D721Med (cell line): ENCODE data around the gene ADCY10.

ENCODE experiments used
- DNase-seq: peaks from one replicate; pipeline ENCODE4 v3.0.0; 2011; ENCODE audit warnings: low spot score; ENCODE audit not compliant: insufficient read length
- FAIRE-seq: peaks from 2 replicates; lab custom pipeline; 2011; peaks lifted over from hg19 to GRCh38; lab: Jason Lieb, UNC
- CTCF ChIP-seq: IDR thresholded peaks from 2 replicates; pipeline ENCODE4 v1.5.1; 2012; ENCODE audit warnings: mild to moderate bottlenecking, control low read depth; ENCODE audit not compliant: insufficient read depth; ENCODE audit errors: missing control alignments

Gene ADCY10

GRCh38 chr1:167924543-167925231 is 10.8 kb upstream of the ADCY10 start:
- TF ChIP-seq CTCF = no peak
- DNase-seq (no peak), FAIRE-seq (no peak)

GRCh38 chr1:167924102-167924501 is 10.2 kb upstream of the ADCY10 start:
- no peak for TF ChIP-seq CTCF
- FAIRE-seq (peak; percentile 53), DNase-seq (no peak)

DNA sequence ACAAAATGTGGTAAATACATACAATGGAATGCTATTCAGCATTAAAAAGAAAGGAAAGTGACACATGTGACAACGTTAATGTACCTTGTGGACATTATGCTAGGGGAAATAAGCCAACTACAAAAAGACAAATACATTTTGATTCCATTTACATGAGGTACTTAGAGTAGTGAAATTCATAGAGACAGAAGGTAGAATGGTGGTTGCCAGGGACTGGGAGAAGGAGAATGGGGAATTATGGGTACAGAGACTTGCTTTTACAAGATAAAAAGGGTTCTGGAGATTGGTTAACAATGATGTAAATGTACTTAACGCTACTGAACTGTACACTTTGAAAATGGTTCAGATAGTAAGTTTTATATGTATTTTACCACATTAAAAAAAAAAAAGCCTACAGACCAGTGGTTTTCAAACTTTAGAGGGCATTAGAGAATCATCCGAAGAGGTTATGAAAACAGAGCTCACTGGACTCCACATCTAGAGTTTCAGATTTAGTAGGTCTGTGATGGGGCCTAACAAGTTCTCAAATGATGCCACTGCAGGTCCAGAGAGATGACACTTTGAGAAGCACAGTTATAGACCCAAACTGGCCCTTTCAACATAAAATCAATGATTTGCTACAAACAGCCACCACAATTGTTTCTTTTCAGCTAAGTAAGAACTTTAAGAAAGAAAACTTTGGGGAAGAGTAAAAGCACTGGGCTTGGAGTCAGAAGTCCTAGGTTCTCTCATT is 9.6 kb upstream of the ADCY10 start:
- DNase-seq (no peak), FAIRE-seq (no peak)
- TF ChIP-seq CTCF = no peak

GRCh38 chr1:167922611-167923074 is 8.7 kb upstream of the ADCY10 start:
- FAIRE-seq (no peak), DNase-seq (no peak)
- no peak for TF ChIP-seq CTCF

DNA sequence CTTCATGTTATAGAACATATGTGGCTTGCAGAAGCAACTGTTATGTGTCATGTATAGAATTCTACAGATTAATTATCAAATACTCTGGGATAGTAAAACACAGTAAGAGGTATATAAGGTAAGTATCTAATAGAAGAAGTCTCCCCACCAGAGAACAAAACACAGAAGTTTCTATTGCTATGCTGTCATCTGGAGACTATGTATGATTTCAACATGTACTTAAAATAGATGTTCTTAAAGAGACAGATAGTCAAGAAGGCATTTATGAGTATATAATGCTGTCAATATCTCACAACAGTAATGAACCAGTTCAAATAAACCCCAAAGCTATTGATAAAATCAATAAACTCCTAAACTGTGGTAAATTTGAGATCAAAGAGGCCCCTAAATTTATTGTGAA is 8.1 kb upstream of the ADCY10 start:
- TF ChIP-seq CTCF = no peak
- no peak for FAIRE-seq
- no peak for DNase-seq

DNA sequence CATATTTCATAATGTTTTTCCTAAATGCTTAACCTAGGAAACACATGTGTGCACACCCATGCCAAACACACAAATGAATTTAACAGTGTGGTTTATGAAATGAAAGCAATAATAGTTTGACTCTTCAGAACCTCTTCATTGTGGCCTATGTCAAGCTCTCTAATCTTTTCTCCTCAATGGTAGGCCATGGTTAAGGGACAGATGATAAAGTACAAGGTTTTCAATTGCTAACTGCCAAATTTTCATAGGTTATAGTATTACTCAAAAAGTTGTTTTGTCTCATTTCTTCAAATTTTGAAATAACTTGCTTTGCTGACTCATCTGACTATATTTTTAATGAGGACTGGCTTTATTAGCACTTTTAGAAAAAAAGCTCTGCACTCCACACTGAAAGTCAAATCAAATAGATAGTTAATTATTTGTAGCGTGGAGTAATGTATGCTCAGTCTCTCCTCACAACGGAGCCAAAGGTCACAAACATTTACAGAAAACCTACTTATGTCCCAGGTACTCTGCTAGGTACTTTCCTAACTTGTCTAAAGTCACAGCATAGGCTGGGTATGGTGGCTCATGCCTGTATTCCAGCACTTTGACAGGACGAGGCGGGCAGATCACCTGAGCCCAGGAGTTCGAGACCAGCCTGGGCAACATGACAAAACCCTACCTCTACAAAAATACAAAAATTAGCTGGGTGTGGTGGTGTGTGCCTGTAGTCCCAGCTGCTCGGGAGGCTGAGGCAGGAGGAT is 3.0 kb upstream of the ADCY10 start:
- no peak for TF ChIP-seq CTCF
- no peak for DNase-seq
- peak; percentile 11 for FAIRE-seq
